ENCODE measurements around the gene GNAQ.

GNAQ gene

GRCh38 chr9:77957652-77958051 lies 74.0 kb downstream of the GNAQ start:
- H3K79me2 ChIP-seq (ENCODE audit: insufficient read depth, low read length), result peaks cover 100% of the 10 kb centered on the region
- DNase-seq, result peak; percentile 35
- peaks cover 51% of the 10 kb centered on the region for H3K4me1 ChIP-seq (ENCODE audit: insufficient read depth, low read length)

GRCh38 chr9:77956555-77956954 lies 75.1 kb downstream of the GNAQ start:
- Histone ChIP-seq H3K9me3 (ENCODE audit: insufficient read depth, low read length, severe bottlenecking) (no peaks in the 10 kb centered on the region), H3K9ac (ENCODE audit: low read depth, low read length) (no peak overlapping the region), H3K4me3 (ENCODE audit: low read depth in 1 of 2, low read length in 2 of 2) (no peak overlapping the region), H2AFZ (ENCODE audit: low read depth, low read length) (no peak overlapping the region), H3K27me3 (ENCODE audit: insufficient read depth, low read length, poor library complexity) (no peaks in the 10 kb centered on the region), H4K20me1 (ENCODE audit: insufficient read depth, low read length) (peaks cover 41% of the 10 kb centered on the region; the same call in 1 of the 2 replicates), H3K79me2 (ENCODE audit: insufficient read depth, low read length) (peaks cover 100% of the 10 kb centered on the region), H3K4me2 (ENCODE audit: insufficient read depth, low read length) (no peak overlapping the region), H3K4me1 (ENCODE audit: insufficient read depth, low read length) (peaks cover 51% of the 10 kb centered on the region), H3K27ac (ENCODE audit: low read length) (peak overlapping the region; percentile 54; the same call in 1 of the 2 replicates), H3K36me3 (ENCODE audit: insufficient read depth, low read length) (no peaks in the 10 kb centered on the region)
- DNase-seq, result peak; percentile 9
- peak; percentile 57; the same call in 1 of the 3 replicates for ATAC-seq (ENCODE audit: insufficient read depth, low read depth)
- TF ChIP-seq EZH2 (IDR thresholded peaks at IDR 0.05; ENCODE audit: borderline replicate concordance, low read depth, low read length, severe bottlenecking) (no peak), CTCF (IDR thresholded peaks at IDR 0.05; ENCODE audit: borderline replicate concordance, extremely low read depth, low read length, poor library complexity, severe bottlenecking) (no peak)

More at GRCh38 chr9:77957652-77958051, 74.0 kb downstream of the GNAQ start:
- Histone ChIP-seq H3K9me3 (ENCODE audit: insufficient read depth, low read length, severe bottlenecking) (no peaks in the 10 kb centered on the region), H2AFZ (ENCODE audit: low read depth, low read length) (no peak overlapping the region), H3K36me3 (ENCODE audit: insufficient read depth, low read length) (no peaks in the 10 kb centered on the region), H3K4me3 (ENCODE audit: low read depth in 1 of 2, low read length in 2 of 2) (no peak overlapping the region), H3K27ac (ENCODE audit: low read length) (peak overlapping the region; percentile 38; the same call in 1 of the 2 replicates), H3K27me3 (ENCODE audit: insufficient read depth, low read length, poor library complexity) (no peaks in the 10 kb centered on the region), H4K20me1 (ENCODE audit: insufficient read depth, low read length) (peaks cover 38% of the 10 kb centered on the region; the same call in 1 of the 2 replicates), H3K9ac (ENCODE audit: low read depth, low read length) (no peak overlapping the region), H3K4me2 (ENCODE audit: insufficient read depth, low read length) (no peak overlapping the region)
- ATAC-seq (ENCODE audit: insufficient read depth, low read depth), result peak; percentile 71
- TF ChIP-seq EZH2 (IDR thresholded peaks at IDR 0.05; ENCODE audit: borderline replicate concordance, low read depth, low read length, severe bottlenecking) (no peak), CTCF (IDR thresholded peaks at IDR 0.05; ENCODE audit: borderline replicate concordance, extremely low read depth, low read length, poor library complexity, severe bottlenecking) (no peak)

GRCh38 chr9:77954666-77955015 lies 77.0 kb downstream of the GNAQ start:
- no peak overlapping the region for H2AFZ ChIP-seq (ENCODE audit: low read depth, low read length)
- H3K4me1 ChIP-seq (ENCODE audit: insufficient read depth, low read length), result peaks cover 49% of the 10 kb centered on the region
- no peak for DNase-seq
- H3K9me3 ChIP-seq (ENCODE audit: insufficient read depth, low read length, severe bottlenecking), result no peaks in the 10 kb centered on the region
- H4K20me1 ChIP-seq (ENCODE audit: insufficient read depth, low read length), result peaks cover 38% of the 10 kb centered on the region; the same call in 1 of the 2 replicates
- H3K27ac ChIP-seq (ENCODE audit: low read length), result no peak overlapping the region
- H3K27me3 ChIP-seq (ENCODE audit: insufficient read depth, low read length, poor library complexity), result no peaks in the 10 kb centered on the region
- no peak overlapping the region for H3K4me3 ChIP-seq (ENCODE audit: low read depth in 1 of 2, low read length in 2 of 2)
- no peak for ATAC-seq (ENCODE audit: insufficient read depth, low read depth)
- H3K4me2 ChIP-seq (ENCODE audit: insufficient read depth, low read length), result no peak overlapping the region
- H3K79me2 ChIP-seq (ENCODE audit: insufficient read depth, low read length), result peaks cover 100% of the 10 kb centered on the region
- no peaks in the 10 kb centered on the region for H3K36me3 ChIP-seq (ENCODE audit: insufficient read depth, low read length)
- H3K9ac ChIP-seq (ENCODE audit: low read depth, low read length), result no peak overlapping the region
- TF ChIP-seq EZH2 (IDR thresholded peaks at IDR 0.05; ENCODE audit: borderline replicate concordance, low read depth, low read length, severe bottlenecking) (no peak), CTCF (IDR thresholded peaks at IDR 0.05; ENCODE audit: borderline replicate concordance, extremely low read depth, low read length, poor library complexity, severe bottlenecking) (no peak)

Data from DND-41 (cell line).